Islet precursor cell (in vitro differentiated cells): Measurements from ENCODE around the gene EXOC4.
"Not testable (repeated sequence)": the region's sequence is repeated elsewhere in the genome, so short reads cannot be mapped to it uniquely, and the experiment has no call there.

Source experiments
- DNase-seq: peaks from one replicate; pipeline ENCODE4 v3.0.0-alpha.2; 2018

Gene EXOC4

GRCh38 chr7:133971625-133972024 lies 718.7 kb downstream of the EXOC4 start:
- no peak for DNase-seq

GRCh38 chr7:133973710-133974109 lies 720.8 kb downstream of the EXOC4 start:
- no peak for DNase-seq

- DNase-seq: no peak
Observed at GRCh38 chr7:133975130-133975529, 722.3 kb downstream of the EXOC4 start.

- DNase-seq: no peak
Observed at GRCh38 chr7:133976140-133976539, 723.3 kb downstream of the EXOC4 start.

GRCh38 chr7:133977409-133978274 lies 724.8 kb downstream of the EXOC4 start:
- DNase-seq: no peak

DNA sequence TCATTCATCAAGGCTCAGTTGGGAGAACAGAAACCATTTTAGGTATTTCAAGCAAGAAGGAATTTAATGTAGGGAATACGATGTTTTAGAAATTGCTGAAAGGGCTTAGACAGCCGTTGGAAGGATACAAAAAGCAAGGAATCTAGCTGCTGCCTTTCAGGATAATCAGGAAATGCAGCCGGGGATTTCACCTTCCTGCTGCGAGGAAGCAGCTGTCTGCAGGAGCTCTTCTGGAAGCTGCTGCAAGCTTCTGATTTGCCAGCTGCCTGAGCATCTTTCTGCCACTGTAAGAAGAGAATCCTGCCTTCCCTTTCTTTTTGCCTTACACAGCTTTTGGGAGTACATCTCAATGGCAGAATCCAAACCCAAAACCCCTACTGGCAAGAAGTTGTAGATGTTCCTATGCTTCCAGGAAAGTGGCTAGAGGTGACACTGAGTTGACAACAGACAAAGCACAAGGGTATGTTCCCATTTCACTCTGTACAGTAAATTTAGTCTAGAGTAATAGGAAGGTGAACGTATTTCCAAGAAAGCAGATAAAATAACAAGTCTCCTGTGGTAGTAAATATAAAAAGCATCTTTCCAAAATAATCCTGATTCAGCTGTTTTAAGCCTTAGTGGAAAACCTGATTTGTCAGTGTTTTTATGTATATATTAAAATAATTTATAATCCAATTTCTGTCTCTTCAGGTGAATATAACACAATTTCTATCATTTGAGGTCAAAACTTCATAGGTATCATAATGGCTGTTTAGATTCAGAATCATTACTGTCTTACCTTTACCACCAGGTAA lies 725.8 kb downstream of the EXOC4 start:
- DNase-seq: no peak

- no peak for DNase-seq
Observed at GRCh38 chr7:133980804-133981203, 727.9 kb downstream of the EXOC4 start.

GRCh38 chr7:133983685-133984419 lies 731.0 kb downstream of the EXOC4 start:
- DNase-seq: no peak

DNA sequence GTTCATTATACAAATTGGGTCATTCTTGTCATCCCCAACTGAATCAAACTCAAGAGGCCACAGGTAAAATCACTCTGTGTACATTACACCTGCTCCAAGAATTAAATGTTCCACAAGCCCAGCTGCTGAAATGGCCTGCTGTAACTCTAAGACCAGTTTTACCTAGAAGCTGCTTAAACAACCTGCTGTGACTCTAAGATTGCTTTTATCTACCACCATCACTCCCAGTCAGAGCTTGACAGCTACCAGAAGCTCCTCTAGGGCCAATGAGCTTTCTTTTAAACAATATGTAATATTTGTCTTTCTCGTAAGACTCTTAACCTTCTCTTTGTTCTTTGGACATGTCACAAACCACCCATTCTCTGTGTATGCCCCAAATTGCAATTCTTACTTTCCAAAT lies 732.4 kb downstream of the EXOC4 start:
- DNase-seq: no peak

- no peak for DNase-seq
Observed at GRCh38 chr7:133987582-133987981, 734.7 kb downstream of the EXOC4 start.

DNA sequence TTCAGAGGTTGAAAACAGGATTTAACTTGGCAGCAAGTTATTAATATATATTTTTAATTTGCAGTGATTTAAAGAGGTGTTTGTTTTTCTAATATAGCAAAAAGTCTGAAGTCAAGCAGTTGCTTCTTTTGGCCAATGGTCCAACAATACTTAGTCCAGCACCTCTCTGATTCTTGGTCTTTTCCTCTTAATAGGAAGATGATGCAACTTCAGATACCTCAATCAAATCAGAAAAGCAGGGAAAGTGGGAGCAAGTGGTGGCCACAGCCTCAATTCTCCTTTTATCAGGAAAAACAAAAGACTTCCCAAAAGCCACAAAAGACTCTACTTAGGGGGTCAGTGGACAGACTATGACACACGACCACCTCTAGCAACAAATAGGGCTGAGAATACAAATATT lies 740.7 kb downstream of the EXOC4 start:
- no peak for DNase-seq

GRCh38 chr7:133994100-133994499 lies 741.2 kb downstream of the EXOC4 start:
- DNase-seq: not testable (repeated sequence)

DNA sequence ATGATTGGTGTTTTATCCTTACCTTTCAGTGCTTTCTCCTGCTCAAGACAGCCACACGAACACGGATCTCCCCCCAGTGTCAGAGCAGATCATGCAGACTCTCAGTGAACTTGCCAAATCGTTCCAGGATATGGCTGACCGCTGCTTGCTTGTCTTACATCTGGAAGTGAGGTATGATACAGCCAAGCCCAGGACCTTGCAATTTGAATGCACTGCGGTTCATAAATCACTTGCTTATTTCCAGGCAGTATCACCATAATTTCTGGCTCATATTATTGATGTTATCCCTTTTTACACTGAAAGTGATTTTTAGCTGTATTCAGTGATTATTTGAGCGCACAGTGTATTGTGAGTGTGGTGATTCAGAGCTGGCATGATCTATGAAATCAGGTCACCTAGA lies 744.6 kb downstream of the EXOC4 start:
- DNase-seq: no peak

- DNase-seq: no peak
Observed at GRCh38 chr7:133999178-133999577, 746.3 kb downstream of the EXOC4 start.

GRCh38 chr7:134004829-134005505 lies 752.1 kb downstream of the EXOC4 start:
- DNase-seq: no peak

GRCh38 chr7:134009314-134010110 lies 756.6 kb downstream of the EXOC4 start:
- DNase-seq: no peak

- no peak for DNase-seq
Observed at GRCh38 chr7:134013249-134013648, 760.4 kb downstream of the EXOC4 start.

DNA sequence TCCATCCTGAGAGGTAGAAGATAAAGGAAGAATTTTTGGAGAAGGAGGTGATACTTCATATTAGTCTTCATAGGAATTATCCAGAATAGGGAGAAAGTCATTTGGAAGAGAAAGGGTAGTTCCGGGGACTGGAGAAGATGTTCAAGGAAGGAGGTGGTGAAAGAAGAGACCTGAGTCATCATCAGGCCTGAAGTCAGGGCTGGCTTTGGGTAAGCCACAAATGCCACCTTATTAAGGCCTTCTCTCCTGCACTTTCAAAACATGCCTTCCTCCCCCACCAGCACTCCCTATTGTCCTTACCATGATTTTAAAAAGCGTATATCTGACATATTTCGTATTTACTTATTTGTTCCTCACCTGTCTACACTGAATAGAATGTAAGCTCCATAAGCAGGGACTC lies 762.1 kb downstream of the EXOC4 start:
- DNase-seq: no peak

DNA sequence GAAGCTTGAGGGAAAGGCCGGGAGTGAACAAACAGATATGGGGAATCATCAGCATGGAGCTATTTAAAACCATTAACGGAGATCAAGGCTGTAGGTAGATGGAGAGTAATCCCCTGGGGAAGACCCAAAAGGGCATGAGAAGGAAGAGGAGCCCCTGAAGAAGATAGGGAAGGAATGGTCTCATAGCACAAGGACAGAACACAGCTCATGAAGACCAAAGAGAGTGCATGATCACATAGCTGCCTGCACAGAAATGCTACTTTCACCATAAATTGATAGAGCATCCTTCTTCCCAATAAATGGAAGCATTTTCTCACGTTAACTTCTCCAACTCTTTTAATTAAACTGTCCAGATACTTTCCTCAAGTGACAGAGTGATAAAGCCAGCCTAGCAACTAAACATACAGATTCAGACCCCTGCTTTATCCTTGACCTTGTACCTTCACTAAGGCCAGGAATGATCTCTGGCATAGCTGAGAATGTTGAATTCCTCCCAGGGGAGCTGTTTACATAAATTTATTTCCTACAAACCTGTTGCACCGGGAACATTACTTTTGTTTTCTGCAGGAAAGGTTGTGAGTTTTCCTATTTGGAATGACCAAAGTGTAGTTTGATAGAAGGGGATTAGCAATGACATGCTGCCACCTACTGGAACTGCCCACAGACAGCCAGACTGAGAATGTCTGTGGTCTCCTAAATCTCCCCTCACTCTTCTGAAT lies 763.5 kb downstream of the EXOC4 start:
- peak; percentile 60 for DNase-seq

DNA sequence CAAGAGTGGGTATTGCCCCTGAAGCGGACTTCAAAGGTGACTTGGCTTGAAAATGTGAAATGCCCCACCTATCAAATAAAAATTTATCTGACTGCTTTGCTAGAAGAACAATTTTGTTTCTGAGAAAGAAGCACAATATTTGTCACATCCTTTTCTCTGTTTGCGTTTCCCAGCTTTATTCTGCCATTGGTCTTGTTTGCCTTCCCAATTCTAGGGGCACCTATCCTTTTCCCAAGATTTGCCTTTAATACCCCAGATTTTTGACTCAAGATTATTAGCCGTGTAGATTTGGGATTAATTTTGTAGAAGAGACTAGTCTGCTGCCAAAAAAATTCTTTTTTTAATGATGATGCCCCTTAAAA lies 764.0 kb downstream of the EXOC4 start:
- no peak for DNase-seq

DNA sequence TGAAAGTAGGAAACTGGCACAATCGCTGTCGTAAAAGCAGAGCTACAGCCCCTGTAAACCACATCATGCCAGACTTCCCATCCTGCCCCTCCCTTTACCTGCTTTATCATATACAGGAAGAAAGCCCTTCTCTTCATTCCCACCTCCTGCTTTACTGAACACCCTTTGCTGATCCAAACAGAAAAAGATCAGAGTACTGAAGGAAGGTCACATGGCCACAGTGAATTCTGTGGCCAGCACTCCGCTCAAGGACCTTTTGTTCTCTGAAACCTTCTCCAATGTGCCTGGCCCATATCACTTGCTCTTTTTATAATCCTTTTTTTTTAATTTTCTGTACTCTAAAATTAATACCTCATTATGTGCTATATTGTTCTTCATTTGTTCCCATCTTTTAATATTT lies 765.4 kb downstream of the EXOC4 start:
- DNase-seq: no peak
